DND-41 (cell line): ENCODE data around the gene TSPAN6.

Experiments used
- CTCF ChIP-seq: IDR thresholded peaks from 2 replicates; pipeline ENCODE4 v1.5.1; 2012; ENCODE audit warnings: borderline replicate concordance, low read length, moderate library complexity, mild to moderate bottlenecking; ENCODE audit not compliant: poor library complexity, severe bottlenecking; ENCODE audit errors: extremely low read depth
- EZH2 ChIP-seq: IDR thresholded peaks from 3 replicates; pipeline ENCODE4 v1.6.1; 2012; ENCODE audit warnings: borderline replicate concordance, low read depth, mild to moderate bottlenecking, moderate library complexity, low read length, inconsistent platforms; ENCODE audit not compliant: severe bottlenecking

GRCh38 chrX:100673397-100673953 lies 36.9 kb upstream of the TSPAN6 start:
- no peak for TF ChIP-seq CTCF
- TF ChIP-seq EZH2: no peak
